SH-SY5Y (cell line): Measurements from ENCODE around the gene PJA1.

Experiments used
- GATA2 ChIP-seq: IDR thresholded peaks from 2 replicates; pipeline ENCODE4 v1.6.1; 2011; ENCODE audit warnings: mild to moderate bottlenecking, low read depth, low read length
- GATA3 ChIP-seq: IDR thresholded peaks from 2 replicates; pipeline ENCODE4 v1.6.1; 2011; ENCODE audit warnings: low read depth, mild to moderate bottlenecking, low read length, moderate library complexity

- TF ChIP-seq GATA2 (no peak), GATA3 (no peak)
These were observed 41.1 kb downstream of the PJA1 start for GRCh38 chrX:69124108-69124507.
